ENCODE results near the gene GBGT1.
A peak's percentile ranks its signal among the peaks of the same experiment; 100 is the strongest.

The GBGT1 gene

DNA sequence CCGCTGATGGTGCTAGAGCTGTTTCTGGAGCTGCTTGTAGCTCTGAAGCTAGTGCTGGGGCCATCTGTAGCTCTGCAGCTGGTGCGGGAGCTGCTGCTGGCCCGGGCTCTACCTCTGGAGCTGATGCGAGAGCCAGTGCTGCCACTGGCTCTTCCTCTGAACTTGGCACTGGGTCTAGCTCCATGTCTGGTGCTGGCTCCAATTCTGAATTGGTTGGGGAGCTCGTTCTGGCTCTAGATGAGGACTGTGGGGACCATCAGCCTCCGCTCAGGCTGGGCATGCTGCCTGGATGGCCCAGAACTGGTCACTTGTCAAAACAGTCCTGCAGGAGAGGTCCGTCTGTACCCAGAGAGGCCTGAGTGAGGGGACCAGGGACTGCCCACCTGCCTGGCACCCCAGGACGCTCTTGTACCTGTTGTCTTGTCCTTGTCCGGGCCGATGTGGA, 23.9 kb upstream of the GBGT1 start:
- TF ChIP-seq, protein P1, sequence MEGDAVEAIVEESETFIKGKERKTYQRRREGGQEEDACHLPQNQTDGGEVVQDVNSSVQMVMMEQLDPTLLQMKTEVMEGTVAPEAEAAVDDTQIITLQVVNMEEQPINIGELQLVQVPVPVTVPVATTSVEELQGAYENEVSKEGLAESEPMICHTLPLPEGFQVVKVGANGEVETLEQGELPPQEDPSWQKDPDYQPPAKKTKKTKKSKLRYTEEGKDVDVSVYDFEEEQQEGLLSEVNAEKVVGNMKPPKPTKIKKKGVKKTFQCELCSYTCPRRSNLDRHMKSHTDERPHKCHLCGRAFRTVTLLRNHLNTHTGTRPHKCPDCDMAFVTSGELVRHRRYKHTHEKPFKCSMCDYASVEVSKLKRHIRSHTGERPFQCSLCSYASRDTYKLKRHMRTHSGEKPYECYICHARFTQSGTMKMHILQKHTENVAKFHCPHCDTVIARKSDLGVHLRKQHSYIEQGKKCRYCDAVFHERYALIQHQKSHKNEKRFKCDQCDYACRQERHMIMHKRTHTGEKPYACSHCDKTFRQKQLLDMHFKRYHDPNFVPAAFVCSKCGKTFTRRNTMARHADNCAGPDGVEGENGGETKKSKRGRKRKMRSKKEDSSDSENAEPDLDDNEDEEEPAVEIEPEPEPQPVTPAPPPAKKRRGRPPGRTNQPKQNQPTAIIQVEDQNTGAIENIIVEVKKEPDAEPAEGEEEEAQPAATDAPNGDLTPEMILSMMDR (IDR thresholded peaks at IDR 0.05; ENCODE audit: unreplicated experiment in 3 of 3): no peak
- Mint-ChIP-seq H3K9me3 (no peaks in the 10 kb centered on the region), H3K27me3 (ENCODE audit: low read depth) (peaks cover 63% of the 10 kb centered on the region), H3K36me3 (ENCODE audit: low read depth) (no peaks in the 10 kb centered on the region), H3K27ac (no peak overlapping the region), H3K4me1 (no peaks in the 10 kb centered on the region), H3K4me3 (no peak overlapping the region)

DNA sequence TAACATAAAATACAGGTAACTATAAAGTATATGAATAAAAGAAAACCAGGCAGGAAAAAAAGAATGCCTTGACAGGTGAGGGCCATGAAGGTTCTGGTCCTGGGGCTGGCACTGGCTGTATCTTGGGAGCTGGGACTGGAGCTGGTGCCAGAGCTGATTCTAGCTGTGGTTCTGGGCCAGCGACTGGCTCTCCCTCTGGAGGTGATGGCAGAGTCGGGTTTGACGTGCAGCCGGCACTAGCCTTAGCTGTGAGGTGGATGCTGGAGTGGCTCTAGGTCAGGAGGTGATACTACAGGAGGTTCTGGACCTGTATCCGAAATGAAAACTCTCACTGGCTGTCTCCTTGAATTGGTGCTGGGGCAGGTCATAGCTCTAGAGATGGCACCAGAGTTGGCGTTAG, 23.0 kb upstream of the GBGT1 start:
- peaks cover 60% of the 10 kb centered on the region for H3K27me3 Mint-ChIP-seq (ENCODE audit: low read depth)
- H3K36me3 Mint-ChIP-seq (ENCODE audit: low read depth): no peaks in the 10 kb centered on the region
- H3K9me3 Mint-ChIP-seq: no peaks in the 10 kb centered on the region
- TF ChIP-seq, protein P1 (IDR thresholded peaks at IDR 0.05; ENCODE audit: unreplicated experiment in 3 of 3): no peak
- H3K4me1 Mint-ChIP-seq: no peaks in the 10 kb centered on the region
- H3K4me3 Mint-ChIP-seq: no peak overlapping the region
- no peak overlapping the region for H3K27ac Mint-ChIP-seq

DNA sequence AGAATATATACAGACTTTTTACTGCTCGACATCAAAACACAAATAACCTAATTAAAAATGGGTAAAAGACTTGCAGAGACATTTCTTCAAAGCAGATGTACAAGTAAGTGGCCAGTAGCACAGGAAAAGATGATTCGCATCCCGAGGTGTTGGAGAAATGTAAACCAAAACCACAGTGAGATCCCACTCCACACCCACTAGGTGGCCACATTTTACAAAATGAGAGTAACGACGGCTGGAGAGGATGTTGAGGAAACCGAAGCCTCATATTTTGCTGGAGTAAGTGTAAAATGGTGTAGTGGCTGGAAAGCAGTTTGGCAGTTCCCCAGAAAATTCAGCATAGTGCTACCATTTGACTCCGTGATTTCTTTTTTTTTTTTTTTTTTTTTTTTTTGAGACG, 21.3 kb upstream of the GBGT1 start:
- TF ChIP-seq, protein P1 (IDR thresholded peaks at IDR 0.05; ENCODE audit: unreplicated experiment in 3 of 3): peak; percentile 49 to 67 (median 56)
- H3K27me3 Mint-ChIP-seq (ENCODE audit: low read depth): peaks cover 62% of the 10 kb centered on the region
- no peaks in the 10 kb centered on the region for H3K4me1 Mint-ChIP-seq
- H3K27ac Mint-ChIP-seq: no peak overlapping the region
- no peaks in the 10 kb centered on the region for H3K9me3 Mint-ChIP-seq
- H3K4me3 Mint-ChIP-seq: no peak overlapping the region
- no peaks in the 10 kb centered on the region for H3K36me3 Mint-ChIP-seq (ENCODE audit: low read depth)

DNA sequence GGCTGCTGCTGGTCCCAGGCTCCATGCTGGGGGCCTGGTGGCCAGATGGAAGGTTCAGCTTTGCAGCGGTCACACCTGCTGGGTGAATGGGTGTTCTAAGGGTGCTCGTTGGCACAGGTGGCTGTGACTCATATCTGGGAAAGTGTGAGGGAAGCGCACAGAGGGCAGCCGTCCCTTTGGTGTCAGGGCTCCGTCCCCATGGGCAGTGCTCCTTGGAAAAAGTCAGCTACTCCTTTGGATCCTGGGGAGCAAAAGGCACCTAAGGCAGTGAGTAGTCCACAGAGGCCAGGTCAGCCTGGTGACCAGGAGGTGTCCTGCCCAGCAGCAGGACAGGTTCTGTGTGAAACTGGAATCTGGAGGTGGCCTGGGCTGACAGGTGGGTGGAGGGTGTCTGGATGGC, 18.4 kb upstream of the GBGT1 start:
- Mint-ChIP-seq H3K9me3 (no peaks in the 10 kb centered on the region), H3K4me3 (no peak overlapping the region), H3K27me3 (ENCODE audit: low read depth) (peaks cover 50% of the 10 kb centered on the region), H3K27ac (no peak overlapping the region), H3K4me1 (no peaks in the 10 kb centered on the region), H3K36me3 (ENCODE audit: low read depth) (no peaks in the 10 kb centered on the region)
- TF ChIP-seq, protein P1 (IDR thresholded peaks at IDR 0.05; ENCODE audit: unreplicated experiment in 3 of 3): no peak

DNA sequence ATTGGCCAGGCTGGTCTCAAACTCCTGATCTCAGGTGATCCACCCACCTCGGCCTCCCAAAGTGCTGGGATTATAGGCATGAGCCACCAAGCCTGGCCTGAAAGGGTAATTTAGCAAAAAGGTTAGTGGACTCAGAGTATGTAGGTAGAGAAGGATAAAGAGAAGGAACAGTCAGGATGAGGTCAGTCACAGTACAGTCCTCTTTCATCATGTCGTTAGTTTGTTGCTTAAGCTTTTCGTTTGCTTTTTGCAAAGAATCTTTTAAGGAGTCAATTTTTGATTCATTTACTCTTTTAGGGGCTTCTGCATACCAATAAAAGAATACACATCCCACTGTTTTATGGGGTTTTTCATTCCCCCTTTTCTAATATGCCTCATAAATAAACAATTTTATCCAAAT, 17.8 kb upstream of the GBGT1 start:
- Mint-ChIP-seq H3K9me3 (no peaks in the 10 kb centered on the region), H3K27me3 (ENCODE audit: low read depth) (peaks cover 50% of the 10 kb centered on the region), H3K4me3 (no peak overlapping the region), H3K4me1 (no peaks in the 10 kb centered on the region), H3K27ac (no peak overlapping the region), H3K36me3 (ENCODE audit: low read depth) (no peaks in the 10 kb centered on the region)
- TF ChIP-seq, protein P1 (IDR thresholded peaks at IDR 0.05; ENCODE audit: unreplicated experiment in 3 of 3): no peak

DNA sequence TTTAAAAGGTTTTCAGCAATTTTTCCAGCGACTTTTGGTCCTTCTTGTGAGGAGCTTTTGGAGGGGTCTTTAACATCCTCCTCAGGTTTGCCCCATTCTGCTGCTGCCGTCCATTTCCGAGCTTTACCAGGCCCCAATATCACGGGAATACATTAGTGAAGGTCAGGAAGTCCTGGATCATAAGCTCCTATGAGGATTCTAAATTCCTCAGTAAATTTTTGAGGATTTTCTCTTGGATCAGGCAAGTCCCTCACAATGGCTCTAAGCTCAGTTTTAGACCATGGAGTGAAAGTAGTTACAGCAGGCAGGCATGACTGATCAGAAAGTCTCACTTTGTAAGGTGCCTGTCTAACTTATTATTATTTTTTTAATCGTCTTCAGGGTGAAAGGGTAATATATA, 17.2 kb upstream of the GBGT1 start:
- Mint-ChIP-seq H3K4me1 (no peaks in the 10 kb centered on the region), H3K9me3 (no peaks in the 10 kb centered on the region), H3K4me3 (no peak overlapping the region), H3K27me3 (ENCODE audit: low read depth) (peaks cover 49% of the 10 kb centered on the region), H3K27ac (no peak overlapping the region), H3K36me3 (ENCODE audit: low read depth) (no peaks in the 10 kb centered on the region)
- TF ChIP-seq, protein P1 (IDR thresholded peaks at IDR 0.05; ENCODE audit: unreplicated experiment in 3 of 3): no peak

Measured in nephron (organoid).